HL-60 (cell line): Measurements from ENCODE around the gene SLC41A3.

Experiments used
- DNase-seq, 2 experiments: peaks; one replicate each; pipeline ENCODE4 v3.0.0-alpha.2; 2010 to 2020; ENCODE audit warnings: low read depth in 1 of 2, low spot score in 1 of 2
- H3K27ac ChIP-seq: fragments of 250-450 bp; sonication (Bioruptor Pico); replicated peaks from 2 replicates; pipeline ENCODE4 v1.5.1; 2020; ENCODE audit warnings: mild to moderate bottlenecking, moderate library complexity
- H3K27me3 ChIP-seq: fragments of 250-450 bp; sonication (Bioruptor Pico); 2 replicates; pipeline ENCODE4 v1.5.1; 2021; ENCODE audit warnings: mild to moderate bottlenecking, moderate library complexity; ENCODE audit not compliant: insufficient read depth, poor library complexity, severe bottlenecking
- H3K4me3 ChIP-seq: replicated peaks from 2 replicates; pipeline ENCODE4 v1.5.1; 2011; ENCODE audit warnings: mild to moderate bottlenecking, control low read depth, low read length; ENCODE audit not compliant: insufficient read depth
- GABPA ChIP-seq: IDR thresholded peaks from 2 replicates; pipeline ENCODE4 v1.6.1; 2012; ENCODE audit warnings: low read depth
- POLR2AphosphoS5 ChIP-seq: IDR thresholded peaks from 2 replicates; pipeline ENCODE4 v1.6.1; 2012; ENCODE audit warnings: low read depth
- SPI1 ChIP-seq: IDR thresholded peaks from 2 replicates; pipeline ENCODE4 v1.6.1; 2012; ENCODE audit warnings: low read depth, mild to moderate bottlenecking, borderline replicate concordance
- TF ChIP-seq, protein P1 (sequence below): IDR thresholded peaks from 2 replicates; pipeline ENCODE4 v1.6.1; 2012; ENCODE audit warnings: low read depth; ENCODE audit not compliant: insufficient replicate concordance
- TF ChIP-seq, protein P2 (sequence below): IDR thresholded peaks from one replicate; pipeline ENCODE4 v1.5.1; 2011; ENCODE audit warnings: low read length, control low read depth, inconsistent platforms; ENCODE audit not compliant: insufficient read depth

The SLC41A3 gene

DNA sequence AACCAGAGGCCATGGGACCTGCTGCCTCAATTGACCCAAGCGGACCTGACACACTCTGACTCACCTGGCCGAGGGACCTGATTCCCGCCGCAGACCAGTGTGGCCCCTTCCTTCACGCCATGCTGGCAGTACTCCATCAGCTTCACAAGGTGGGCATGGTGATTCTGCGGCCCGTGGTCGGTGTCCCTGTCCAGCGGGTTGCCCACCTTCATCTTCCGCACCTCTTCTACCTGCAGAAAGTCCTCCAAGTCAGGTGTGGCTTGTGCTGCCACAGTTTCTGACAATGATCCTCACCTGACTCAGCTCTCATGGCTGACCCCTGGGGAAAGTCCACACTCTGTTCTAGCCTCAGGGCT is 25.9 kb upstream of the SLC41A3 start:
- H3K27ac ChIP-seq: no peak overlapping the region
- H3K27me3 ChIP-seq: no peaks in the 10 kb centered on the region
- TF ChIP-seq POLR2AphosphoS5 (no peak), GABPA (no peak), SPI1 (no peak)
- TF ChIP-seq, protein P1, sequence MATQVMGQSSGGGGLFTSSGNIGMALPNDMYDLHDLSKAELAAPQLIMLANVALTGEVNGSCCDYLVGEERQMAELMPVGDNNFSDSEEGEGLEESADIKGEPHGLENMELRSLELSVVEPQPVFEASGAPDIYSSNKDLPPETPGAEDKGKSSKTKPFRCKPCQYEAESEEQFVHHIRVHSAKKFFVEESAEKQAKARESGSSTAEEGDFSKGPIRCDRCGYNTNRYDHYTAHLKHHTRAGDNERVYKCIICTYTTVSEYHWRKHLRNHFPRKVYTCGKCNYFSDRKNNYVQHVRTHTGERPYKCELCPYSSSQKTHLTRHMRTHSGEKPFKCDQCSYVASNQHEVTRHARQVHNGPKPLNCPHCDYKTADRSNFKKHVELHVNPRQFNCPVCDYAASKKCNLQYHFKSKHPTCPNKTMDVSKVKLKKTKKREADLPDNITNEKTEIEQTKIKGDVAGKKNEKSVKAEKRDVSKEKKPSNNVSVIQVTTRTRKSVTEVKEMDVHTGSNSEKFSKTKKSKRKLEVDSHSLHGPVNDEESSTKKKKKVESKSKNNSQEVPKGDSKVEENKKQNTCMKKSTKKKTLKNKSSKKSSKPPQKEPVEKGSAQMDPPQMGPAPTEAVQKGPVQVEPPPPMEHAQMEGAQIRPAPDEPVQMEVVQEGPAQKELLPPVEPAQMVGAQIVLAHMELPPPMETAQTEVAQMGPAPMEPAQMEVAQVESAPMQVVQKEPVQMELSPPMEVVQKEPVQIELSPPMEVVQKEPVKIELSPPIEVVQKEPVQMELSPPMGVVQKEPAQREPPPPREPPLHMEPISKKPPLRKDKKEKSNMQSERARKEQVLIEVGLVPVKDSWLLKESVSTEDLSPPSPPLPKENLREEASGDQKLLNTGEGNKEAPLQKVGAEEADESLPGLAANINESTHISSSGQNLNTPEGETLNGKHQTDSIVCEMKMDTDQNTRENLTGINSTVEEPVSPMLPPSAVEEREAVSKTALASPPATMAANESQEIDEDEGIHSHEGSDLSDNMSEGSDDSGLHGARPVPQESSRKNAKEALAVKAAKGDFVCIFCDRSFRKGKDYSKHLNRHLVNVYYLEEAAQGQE: no peak
- TF ChIP-seq, protein P2, sequence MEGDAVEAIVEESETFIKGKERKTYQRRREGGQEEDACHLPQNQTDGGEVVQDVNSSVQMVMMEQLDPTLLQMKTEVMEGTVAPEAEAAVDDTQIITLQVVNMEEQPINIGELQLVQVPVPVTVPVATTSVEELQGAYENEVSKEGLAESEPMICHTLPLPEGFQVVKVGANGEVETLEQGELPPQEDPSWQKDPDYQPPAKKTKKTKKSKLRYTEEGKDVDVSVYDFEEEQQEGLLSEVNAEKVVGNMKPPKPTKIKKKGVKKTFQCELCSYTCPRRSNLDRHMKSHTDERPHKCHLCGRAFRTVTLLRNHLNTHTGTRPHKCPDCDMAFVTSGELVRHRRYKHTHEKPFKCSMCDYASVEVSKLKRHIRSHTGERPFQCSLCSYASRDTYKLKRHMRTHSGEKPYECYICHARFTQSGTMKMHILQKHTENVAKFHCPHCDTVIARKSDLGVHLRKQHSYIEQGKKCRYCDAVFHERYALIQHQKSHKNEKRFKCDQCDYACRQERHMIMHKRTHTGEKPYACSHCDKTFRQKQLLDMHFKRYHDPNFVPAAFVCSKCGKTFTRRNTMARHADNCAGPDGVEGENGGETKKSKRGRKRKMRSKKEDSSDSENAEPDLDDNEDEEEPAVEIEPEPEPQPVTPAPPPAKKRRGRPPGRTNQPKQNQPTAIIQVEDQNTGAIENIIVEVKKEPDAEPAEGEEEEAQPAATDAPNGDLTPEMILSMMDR: no peak
- no peak overlapping the region for H3K4me3 ChIP-seq
- no peak for DNase-seq

GRCh38 chr3:126109146-126109879 is 25.4 kb upstream of the SLC41A3 start:
- no peak overlapping the region for H3K4me3 ChIP-seq
- TF ChIP-seq, protein P1: no peak
- TF ChIP-seq POLR2AphosphoS5 (no peak), SPI1 (no peak), GABPA (no peak)
- TF ChIP-seq, protein P2: no peak
- H3K27me3 ChIP-seq: no peaks in the 10 kb centered on the region
- no peak for DNase-seq
- no peak overlapping the region for H3K27ac ChIP-seq

- DNase-seq: no peak
- Histone ChIP-seq H3K27ac (no peak overlapping the region), H3K27me3 (no peaks in the 10 kb centered on the region), H3K4me3 (no peak overlapping the region)
- no peak for TF ChIP-seq SPI1
- TF ChIP-seq, protein P2: no peak
- TF ChIP-seq GABPA: no peak
- no peak for TF ChIP-seq POLR2AphosphoS5
- TF ChIP-seq, protein P1: no peak
Observed at GRCh38 chr3:126108676-126109050, 24.7 kb upstream of the SLC41A3 start.
